NK-92 (cell line): ENCODE data around the gene MUC4.

Experiments
- DNase-seq: peaks from one replicate; lab custom pipeline; 2025; ENCODE audit not compliant: unreplicated experiment; lab: John Stamatoyannopoulos, UW

MUC4 gene

GRCh38 chr3:195811756-195812155, at the start of gene MUC4:
Gene MUC4, minus strand, starts transcription at chr3:195811929. Its CDS starts 112 bp downstream, at chr3:195811817.
- no peak for DNase-seq

GRCh38 chr3:195860456-195860855, 48.7 kb upstream of the MUC4 start:
- DNase-seq = no peak

GRCh38 chr3:195859846-195860411, 48.2 kb upstream of the MUC4 start:
- DNase-seq = no peak

GRCh38 chr3:195859061-195859845, 47.5 kb upstream of the MUC4 start:
- DNase-seq = no peak

GRCh38 chr3:195856410-195857084, 44.8 kb upstream of the MUC4 start:
- no peak for DNase-seq

- no peak for DNase-seq
Measured at GRCh38 chr3:195855471-195856409, 44.0 kb upstream of the MUC4 start.

GRCh38 chr3:195854628-195855294, 43.0 kb upstream of the MUC4 start:
- no peak for DNase-seq

GRCh38 chr3:195853996-195854395, 42.3 kb upstream of the MUC4 start:
- no peak for DNase-seq

- DNase-seq = no peak
Measured at GRCh38 chr3:195853036-195853435, 41.3 kb upstream of the MUC4 start.

- DNase-seq = peak; percentile 76
Measured at GRCh38 chr3:195850857-195851543, 39.3 kb upstream of the MUC4 start.

GRCh38 chr3:195849322-195850074, 37.8 kb upstream of the MUC4 start:
- DNase-seq = no peak

- DNase-seq = no peak
Measured at GRCh38 chr3:195847055-195847950, 35.6 kb upstream of the MUC4 start.

GRCh38 chr3:195845483-195845882, 33.8 kb upstream of the MUC4 start:
- DNase-seq = no peak

GRCh38 chr3:195844671-195845218, 33.0 kb upstream of the MUC4 start:
- DNase-seq = no peak

- no peak for DNase-seq
Measured at GRCh38 chr3:195839260-195840010, 27.7 kb upstream of the MUC4 start.

- no peak for DNase-seq
Measured at GRCh38 chr3:195838714-195839113, 27.0 kb upstream of the MUC4 start.

- no peak for DNase-seq
Measured at GRCh38 chr3:195836476-195837135, 24.9 kb upstream of the MUC4 start.
